SK-N-SH treated with all-trans-retinoic acid at 6 μM for 48 hours (cell line): Measurements from ENCODE around the gene FLRT2.

Source experiments
- ATAC-seq: fragments of 200-7000 bp; cut with Tn5 transposase; 3 replicates; pipeline ENCODE4 v1.9.1; 2020; ENCODE audit warnings: mild to moderate bottlenecking, moderate library complexity
- ARNTL ChIP-seq: fragments of 450-650 bp; formaldehyde crosslinking; IDR thresholded peaks from 2 replicates; pipeline ENCODE4 v1.5.0; 2020; ENCODE audit warnings: low read depth, mild to moderate bottlenecking, moderate library complexity, borderline replicate concordance
- BACH2 ChIP-seq: fragments of 250-450 bp; sonication (Bioruptor Pico); IDR thresholded peaks from 2 replicates; pipeline ENCODE4 v1.9.0; 2021; ENCODE audit warnings: mild to moderate bottlenecking, borderline replicate concordance
- CREB5 ChIP-seq: fragments of 250-450 bp; sonication (Bioruptor Pico); IDR thresholded peaks from 2 replicates; pipeline ENCODE4 v1.5.1; 2020; ENCODE audit warnings: low read depth, mild to moderate bottlenecking, moderate library complexity
- CSDC2 ChIP-seq: fragments of 250-450 bp; sonication (Bioruptor Pico); IDR thresholded peaks from 2 replicates; pipeline ENCODE4 v1.5.0; 2020; ENCODE audit warnings: mild to moderate bottlenecking, moderate library complexity
- ESRRG ChIP-seq: fragments of 250-450 bp; sonication (Bioruptor Pico); IDR thresholded peaks from 2 replicates; pipeline ENCODE4 v1.6.1; 2021; ENCODE audit warnings: mild to moderate bottlenecking
- OSR1 ChIP-seq: fragments of 250-450 bp; sonication (Bioruptor Pico); IDR thresholded peaks from 2 replicates; pipeline ENCODE4 v1.8.0; 2022; ENCODE audit warnings: moderate library complexity, mild to moderate bottlenecking, inconsistent platforms
- PPARA ChIP-seq: fragments of 250-450 bp; sonication (Bioruptor Pico); IDR thresholded peaks from 2 replicates; pipeline ENCODE4 v1.5.0; 2020; ENCODE audit warnings: mild to moderate bottlenecking, borderline replicate concordance
- RARB ChIP-seq: fragments of 250-450 bp; sonication (Bioruptor Pico); IDR thresholded peaks from 2 replicates; pipeline ENCODE4 v1.8.0; 2021; ENCODE audit warnings: mild to moderate bottlenecking, moderate library complexity
- SNAI2 ChIP-seq: fragments of 250-450 bp; sonication (Bioruptor Pico); IDR thresholded peaks from 2 replicates; pipeline ENCODE4 v1.5.0; 2020; ENCODE audit warnings: mild to moderate bottlenecking, moderate library complexity
- TCF4 ChIP-seq: fragments of 250-450 bp; sonication (Bioruptor Pico); IDR thresholded peaks from 2 replicates; pipeline ENCODE4 v1.8.0; 2021; ENCODE audit warnings: mild to moderate bottlenecking, moderate library complexity, borderline replicate concordance
- TOX ChIP-seq: fragments of 250-450 bp; sonication (Bioruptor Pico); IDR thresholded peaks from 2 replicates; pipeline ENCODE4 v1.8.0; 2021; ENCODE audit warnings: mild to moderate bottlenecking, moderate library complexity, borderline replicate concordance
- ZC3H10 ChIP-seq: fragments of 250-450 bp; sonication (Bioruptor Pico); IDR thresholded peaks from 2 replicates; pipeline ENCODE4 v1.5.1; 2021; ENCODE audit warnings: mild to moderate bottlenecking, moderate library complexity
- ZFP3 ChIP-seq: fragments of 250-450 bp; sonication (Bioruptor Pico); IDR thresholded peaks from 2 replicates; pipeline ENCODE4 v1.5.0; 2020; ENCODE audit warnings: mild to moderate bottlenecking, moderate library complexity
- ZFP30 ChIP-seq: fragments of 450-650 bp; formaldehyde crosslinking; IDR thresholded peaks from 2 replicates; pipeline ENCODE4 v1.5.0; 2022; ENCODE audit warnings: mild to moderate bottlenecking, moderate library complexity
- ZNF565 ChIP-seq: fragments of 450-650 bp; formaldehyde crosslinking; conservative IDR thresholded peaks from 2 replicates; pipeline ENCODE4 v1.5.0; 2020; ENCODE audit warnings: low read depth, mild to moderate bottlenecking, moderate library complexity
- ZNF70 ChIP-seq: fragments of 450-650 bp; formaldehyde crosslinking; IDR thresholded peaks from 2 replicates; pipeline ENCODE4 v1.5.0; 2020; ENCODE audit warnings: mild to moderate bottlenecking, moderate library complexity
- ZNF8 ChIP-seq: fragments of 450-650 bp; formaldehyde crosslinking; IDR thresholded peaks from 2 replicates; pipeline ENCODE4 v1.5.0; 2020; ENCODE audit warnings: mild to moderate bottlenecking, moderate library complexity
- TF ChIP-seq, protein P1 (sequence below): fragments of 250-450 bp; sonication (Bioruptor Pico); IDR thresholded peaks from 2 replicates; pipeline ENCODE4 v1.5.0; 2020; ENCODE audit warnings: mild to moderate bottlenecking, moderate library complexity
- TF ChIP-seq, protein P2 (sequence below): fragments of 250-450 bp; sonication (Bioruptor Pico); IDR thresholded peaks from 2 replicates; pipeline ENCODE4 v1.5.1; 2021; ENCODE audit warnings: mild to moderate bottlenecking, moderate library complexity
- TF ChIP-seq, protein P3 (sequence below): fragments of 250-450 bp; sonication (Bioruptor Pico); IDR thresholded peaks from 2 replicates; pipeline ENCODE4 v1.8.0; 2021; ENCODE audit warnings: low read depth, mild to moderate bottlenecking, moderate library complexity, borderline replicate concordance
- TF ChIP-seq, protein P4 (sequence below): fragments of 250-450 bp; sonication (Bioruptor Pico); IDR thresholded peaks from 2 replicates; pipeline ENCODE4 v1.8.0; 2020; ENCODE audit warnings: mild to moderate bottlenecking, moderate library complexity, borderline replicate concordance

The FLRT2 gene

GRCh38 chr14:85537526-85537925 is 7.6 kb downstream of the FLRT2 start (continued):
- TF ChIP-seq, protein P1, sequence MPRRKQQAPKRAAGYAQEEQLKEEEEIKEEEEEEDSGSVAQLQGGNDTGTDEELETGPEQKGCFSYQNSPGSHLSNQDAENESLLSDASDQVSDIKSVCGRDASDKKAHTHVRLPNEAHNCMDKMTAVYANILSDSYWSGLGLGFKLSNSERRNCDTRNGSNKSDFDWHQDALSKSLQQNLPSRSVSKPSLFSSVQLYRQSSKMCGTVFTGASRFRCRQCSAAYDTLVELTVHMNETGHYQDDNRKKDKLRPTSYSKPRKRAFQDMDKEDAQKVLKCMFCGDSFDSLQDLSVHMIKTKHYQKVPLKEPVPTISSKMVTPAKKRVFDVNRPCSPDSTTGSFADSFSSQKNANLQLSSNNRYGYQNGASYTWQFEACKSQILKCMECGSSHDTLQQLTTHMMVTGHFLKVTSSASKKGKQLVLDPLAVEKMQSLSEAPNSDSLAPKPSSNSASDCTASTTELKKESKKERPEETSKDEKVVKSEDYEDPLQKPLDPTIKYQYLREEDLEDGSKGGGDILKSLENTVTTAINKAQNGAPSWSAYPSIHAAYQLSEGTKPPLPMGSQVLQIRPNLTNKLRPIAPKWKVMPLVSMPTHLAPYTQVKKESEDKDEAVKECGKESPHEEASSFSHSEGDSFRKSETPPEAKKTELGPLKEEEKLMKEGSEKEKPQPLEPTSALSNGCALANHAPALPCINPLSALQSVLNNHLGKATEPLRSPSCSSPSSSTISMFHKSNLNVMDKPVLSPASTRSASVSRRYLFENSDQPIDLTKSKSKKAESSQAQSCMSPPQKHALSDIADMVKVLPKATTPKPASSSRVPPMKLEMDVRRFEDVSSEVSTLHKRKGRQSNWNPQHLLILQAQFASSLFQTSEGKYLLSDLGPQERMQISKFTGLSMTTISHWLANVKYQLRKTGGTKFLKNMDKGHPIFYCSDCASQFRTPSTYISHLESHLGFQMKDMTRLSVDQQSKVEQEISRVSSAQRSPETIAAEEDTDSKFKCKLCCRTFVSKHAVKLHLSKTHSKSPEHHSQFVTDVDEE (CRISPR knock-in tag): no peak
- no peak for TF ChIP-seq SNAI2 (CRISPR knock-in tag)
- TF ChIP-seq ZNF70 (CRISPR knock-in tag): no peak
- TF ChIP-seq, all 23 proteins: peak for 0

GRCh38 chr14:85538636-85539035 is 8.7 kb downstream of the FLRT2 start:
- no peak for ATAC-seq
- TF ChIP-seq ESRRG (CRISPR knock-in tag) (no peak), ZNF565 (CRISPR knock-in tag) (no peak), BACH2 (CRISPR knock-in tag) (no peak), TCF4 (CRISPR knock-in tag) (no peak), ZC3H10 (CRISPR knock-in tag) (no peak), CREB5 (CRISPR knock-in tag) (no peak), RARB (no peak), ARNTL (CRISPR knock-in tag) (no peak), ZNF70 (CRISPR knock-in tag) (no peak), ZFP30 (CRISPR knock-in tag) (no peak), ZFP3 (CRISPR knock-in tag) (no peak), CSDC2 (CRISPR knock-in tag) (no peak)
- TF ChIP-seq, protein P2, sequence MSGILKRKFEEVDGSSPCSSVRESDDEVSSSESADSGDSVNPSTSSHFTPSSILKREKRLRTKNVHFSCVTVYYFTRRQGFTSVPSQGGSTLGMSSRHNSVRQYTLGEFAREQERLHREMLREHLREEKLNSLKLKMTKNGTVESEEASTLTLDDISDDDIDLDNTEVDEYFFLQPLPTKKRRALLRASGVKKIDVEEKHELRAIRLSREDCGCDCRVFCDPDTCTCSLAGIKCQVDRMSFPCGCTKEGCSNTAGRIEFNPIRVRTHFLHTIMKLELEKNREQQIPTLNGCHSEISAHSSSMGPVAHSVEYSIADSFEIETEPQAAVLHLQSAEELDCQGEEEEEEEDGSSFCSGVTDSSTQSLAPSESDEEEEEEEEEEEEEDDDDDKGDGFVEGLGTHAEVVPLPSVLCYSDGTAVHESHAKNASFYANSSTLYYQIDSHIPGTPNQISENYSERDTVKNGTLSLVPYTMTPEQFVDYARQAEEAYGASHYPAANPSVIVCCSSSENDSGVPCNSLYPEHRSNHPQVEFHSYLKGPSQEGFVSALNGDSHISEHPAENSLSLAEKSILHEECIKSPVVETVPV (CRISPR knock-in tag): no peak
- TF ChIP-seq, protein P1 (CRISPR knock-in tag): no peak
- TF ChIP-seq, protein P3, sequence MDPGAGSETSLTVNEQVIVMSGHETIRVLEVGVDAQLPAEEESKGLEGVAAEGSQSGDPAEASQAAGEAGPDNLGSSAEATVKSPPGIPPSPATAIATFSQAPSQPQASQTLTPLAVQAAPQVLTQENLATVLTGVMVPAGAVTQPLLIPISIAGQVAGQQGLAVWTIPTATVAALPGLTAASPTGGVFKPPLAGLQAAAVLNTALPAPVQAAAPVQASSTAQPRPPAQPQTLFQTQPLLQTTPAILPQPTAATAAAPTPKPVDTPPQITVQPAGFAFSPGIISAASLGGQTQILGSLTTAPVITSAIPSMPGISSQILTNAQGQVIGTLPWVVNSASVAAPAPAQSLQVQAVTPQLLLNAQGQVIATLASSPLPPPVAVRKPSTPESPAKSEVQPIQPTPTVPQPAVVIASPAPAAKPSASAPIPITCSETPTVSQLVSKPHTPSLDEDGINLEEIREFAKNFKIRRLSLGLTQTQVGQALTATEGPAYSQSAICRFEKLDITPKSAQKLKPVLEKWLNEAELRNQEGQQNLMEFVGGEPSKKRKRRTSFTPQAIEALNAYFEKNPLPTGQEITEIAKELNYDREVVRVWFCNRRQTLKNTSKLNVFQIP (CRISPR knock-in tag): no peak

DNA sequence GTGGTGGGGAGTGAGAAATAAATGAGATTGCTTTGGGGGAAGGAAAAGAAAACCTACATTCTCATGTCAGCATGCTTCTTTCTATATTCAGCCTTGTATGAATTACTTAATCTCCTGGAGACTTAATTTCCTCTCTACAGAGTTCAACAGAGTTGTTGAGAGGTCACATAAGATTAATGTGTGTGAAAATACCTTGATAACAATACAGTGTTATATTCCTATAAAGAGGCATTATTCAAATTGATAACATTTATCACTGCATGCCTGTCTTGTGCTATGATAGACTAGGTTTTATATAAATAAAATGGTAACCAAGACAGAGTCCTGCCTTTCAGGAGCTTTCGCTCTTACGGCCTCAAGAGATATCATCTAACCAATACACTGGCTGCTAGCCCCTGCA is 9.6 kb downstream of the FLRT2 start:
- ATAC-seq: no peak

More for the DNA sequence above, 9.6 kb downstream of the FLRT2 start:
- TF ChIP-seq ZNF8 (no peak), TCF4 (CRISPR knock-in tag) (no peak), CSDC2 (CRISPR knock-in tag) (no peak), PPARA (CRISPR knock-in tag) (no peak), ZFP3 (CRISPR knock-in tag) (no peak), ZFP30 (CRISPR knock-in tag) (no peak), TOX (CRISPR knock-in tag) (no peak), ZNF70 (CRISPR knock-in tag) (no peak), SNAI2 (CRISPR knock-in tag) (no peak), CREB5 (CRISPR knock-in tag) (no peak), OSR1 (CRISPR knock-in tag) (no peak)
- TF ChIP-seq, protein P4, sequence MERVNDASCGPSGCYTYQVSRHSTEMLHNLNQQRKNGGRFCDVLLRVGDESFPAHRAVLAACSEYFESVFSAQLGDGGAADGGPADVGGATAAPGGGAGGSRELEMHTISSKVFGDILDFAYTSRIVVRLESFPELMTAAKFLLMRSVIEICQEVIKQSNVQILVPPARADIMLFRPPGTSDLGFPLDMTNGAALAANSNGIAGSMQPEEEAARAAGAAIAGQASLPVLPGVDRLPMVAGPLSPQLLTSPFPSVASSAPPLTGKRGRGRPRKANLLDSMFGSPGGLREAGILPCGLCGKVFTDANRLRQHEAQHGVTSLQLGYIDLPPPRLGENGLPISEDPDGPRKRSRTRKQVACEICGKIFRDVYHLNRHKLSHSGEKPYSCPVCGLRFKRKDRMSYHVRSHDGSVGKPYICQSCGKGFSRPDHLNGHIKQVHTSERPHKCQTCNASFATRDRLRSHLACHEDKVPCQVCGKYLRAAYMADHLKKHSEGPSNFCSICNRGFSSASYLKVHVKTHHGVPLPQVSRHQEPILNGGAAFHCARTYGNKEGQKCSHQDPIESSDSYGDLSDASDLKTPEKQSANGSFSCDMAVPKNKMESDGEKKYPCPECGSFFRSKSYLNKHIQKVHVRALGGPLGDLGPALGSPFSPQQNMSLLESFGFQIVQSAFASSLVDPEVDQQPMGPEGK (CRISPR knock-in tag): no peak
